Subcutaneous abdominal adipose tissue (tissue), 5 donors: ENCODE data around the gene DNAH8.
"Not testable (repeated sequence)": the region's sequence is repeated elsewhere in the genome, so short reads cannot be mapped to it uniquely, and the experiment has no call there.

Source experiments
- H3K27ac ChIP-seq: one replicate; pipeline ENCODE4 v1.7.0; 2013; ENCODE audit warnings: low read depth, mild to moderate bottlenecking, inconsistent platforms, low read length, moderate library complexity
- H3K27me3 ChIP-seq, 5 donors: one replicate each; pipeline ENCODE4 v1.7.0; 2013; ENCODE audit warnings: low read length in 5 of 5, inconsistent platforms in 1 of 5; ENCODE audit not compliant: control insufficient read depth in 5 of 5, insufficient read depth in 4 of 5
- H3K36me3 ChIP-seq, 5 donors: one replicate each; pipeline ENCODE4 v1.7.0; 2013; ENCODE audit warnings: low read length in 5 of 5; ENCODE audit not compliant: control insufficient read depth in 5 of 5, insufficient read depth in 5 of 5
- H3K4me1 ChIP-seq, 5 donors: one replicate each; pipeline ENCODE4 v1.7.0; 2013; ENCODE audit warnings: low read length in 5 of 5, mild to moderate bottlenecking in 3 of 5, moderate library complexity in 1 of 5; ENCODE audit not compliant: control insufficient read depth in 5 of 5, insufficient read depth in 5 of 5
- H3K4me3 ChIP-seq, 5 donors: one replicate each; pipeline ENCODE4 v1.7.0; 2013; ENCODE audit warnings: low read length in 5 of 5, low read depth in 1 of 5
- H3K9ac ChIP-seq, 5 donors: one replicate each; pipeline ENCODE4 v1.7.0; 2013; ENCODE audit warnings: low read length in 5 of 5, mild to moderate bottlenecking in 4 of 5, moderate library complexity in 3 of 5
- H3K9me3 ChIP-seq, 5 donors: one replicate each; pipeline ENCODE4 v1.7.0; 2013; ENCODE audit warnings: low read length in 5 of 5; ENCODE audit not compliant: control insufficient read depth in 5 of 5
- donor health status: healthy.
- donor health status: healthy.
- donor health status: healthy.
- donor health status: healthy.
- donor health status: healthy.

Gene DNAH8

DNA sequence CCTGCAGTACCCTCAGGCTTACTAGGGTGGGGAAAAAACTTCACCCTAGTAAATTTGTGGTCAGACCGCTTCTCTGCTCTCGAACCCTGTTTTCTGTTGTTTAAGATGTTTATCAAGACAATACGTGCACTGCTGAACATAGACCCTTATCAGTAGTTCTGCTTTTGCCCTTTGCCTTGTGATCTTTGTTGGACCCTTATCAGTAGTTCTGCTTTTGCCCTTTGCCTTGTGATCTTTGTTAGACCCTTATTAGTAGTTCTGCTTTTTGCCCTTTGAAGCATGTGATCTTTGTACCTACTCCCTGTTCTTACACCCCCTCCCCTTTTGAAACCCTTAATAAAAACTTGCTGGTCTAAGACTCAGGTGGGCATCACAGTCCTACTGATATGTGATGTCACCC lies 15.4 kb upstream of the DNAH8 start:
- not testable (repeated sequence) for H3K4me3 ChIP-seq, H3K9ac ChIP-seq, H3K27me3 ChIP-seq, H3K36me3 ChIP-seq, H3K27ac ChIP-seq, H3K4me1 ChIP-seq, H3K9me3 ChIP-seq

DNA sequence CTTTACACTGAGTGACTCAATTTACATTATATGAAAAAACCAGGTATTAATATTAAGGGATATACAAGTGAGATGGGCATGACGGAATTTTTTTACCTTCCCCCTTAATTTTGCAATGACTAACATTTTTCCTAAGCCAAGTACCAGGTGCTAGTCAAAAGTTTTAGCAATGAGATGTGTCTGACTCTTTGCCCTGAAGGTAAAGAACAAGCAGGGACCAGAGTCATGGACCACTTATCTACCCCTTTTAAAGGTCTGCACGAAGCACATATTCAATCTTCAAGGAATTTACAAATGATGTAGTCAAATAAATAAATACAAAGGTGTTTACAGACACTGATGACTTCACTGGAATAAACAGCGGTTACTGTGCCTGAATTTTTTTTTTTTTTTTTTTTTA lies 13.6 kb upstream of the DNAH8 start:
- Histone ChIP-seq H3K36me3 (peaks cover 0 to 2% (median 0%) of the 10 kb centered on the region in 5 donors), H3K27ac (no peak overlapping the region), H3K9me3 (peaks cover 0 to 7% (median 5%) of the 10 kb centered on the region in 5 donors), H3K4me3 (no peak overlapping the region), H3K4me1 (peaks cover 0 to 10% (median 7%) of the 10 kb centered on the region in 5 donors), H3K9ac (no peak overlapping the region), H3K27me3 (peaks cover 0 to 6% (median 0%) of the 10 kb centered on the region in 5 donors)

DNA sequence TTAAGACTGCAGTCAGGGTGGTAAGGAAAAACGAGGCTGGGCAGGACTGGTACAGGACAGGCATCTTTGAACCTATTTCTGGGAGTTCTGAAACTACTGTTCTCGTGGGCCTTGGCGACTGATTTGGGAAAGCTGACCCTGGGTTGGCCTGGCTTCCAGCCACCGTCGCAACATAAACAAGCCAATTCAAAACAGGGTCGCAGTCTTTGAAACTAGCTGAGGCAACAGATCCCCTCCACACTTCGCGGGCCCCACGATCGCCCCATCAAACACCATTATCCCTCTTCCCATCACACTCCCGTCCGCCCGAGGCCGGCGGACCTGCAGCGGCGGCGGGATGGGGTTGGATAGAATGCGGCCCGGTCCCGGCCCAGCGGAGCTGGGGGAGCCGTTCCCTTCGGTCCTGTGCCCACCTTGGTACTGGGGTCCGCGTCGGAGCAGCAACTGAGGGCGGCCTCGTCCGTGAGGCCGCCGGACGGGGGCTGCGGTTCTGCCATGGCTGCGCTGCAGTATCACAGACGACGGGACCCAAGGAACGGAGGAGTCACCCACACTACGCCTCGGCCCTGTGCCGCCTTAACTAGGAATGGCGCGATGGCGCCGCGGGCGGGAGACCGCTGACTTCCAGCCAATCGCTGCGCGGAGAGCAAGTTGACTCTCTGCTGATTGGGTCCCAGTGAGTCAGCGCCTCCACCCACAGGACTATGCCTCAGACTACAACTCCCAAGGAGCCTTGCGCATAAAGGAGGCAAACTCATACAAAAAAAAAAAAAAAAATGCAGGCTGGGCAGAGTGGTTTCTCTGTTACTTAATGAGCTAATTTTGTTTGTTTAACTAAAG lies 12.3 kb upstream of the DNAH8 start, which contains the start of gene GLO1:
Gene GLO1 (minus strand): TSS at position 588 of the 840 bp plus-strand sequence. CDS start 91 bp downstream, at position 497.
- Histone ChIP-seq H3K27me3 (peaks cover 0 to 7% (median 0%) of the 10 kb centered on the region in 5 donors), H3K9me3 (peaks cover 0 to 7% (median 5%) of the 10 kb centered on the region in 5 donors), H3K9ac (peak within 1 kb of the TSS; percentile 84 to 97 (median 90))

DNA sequence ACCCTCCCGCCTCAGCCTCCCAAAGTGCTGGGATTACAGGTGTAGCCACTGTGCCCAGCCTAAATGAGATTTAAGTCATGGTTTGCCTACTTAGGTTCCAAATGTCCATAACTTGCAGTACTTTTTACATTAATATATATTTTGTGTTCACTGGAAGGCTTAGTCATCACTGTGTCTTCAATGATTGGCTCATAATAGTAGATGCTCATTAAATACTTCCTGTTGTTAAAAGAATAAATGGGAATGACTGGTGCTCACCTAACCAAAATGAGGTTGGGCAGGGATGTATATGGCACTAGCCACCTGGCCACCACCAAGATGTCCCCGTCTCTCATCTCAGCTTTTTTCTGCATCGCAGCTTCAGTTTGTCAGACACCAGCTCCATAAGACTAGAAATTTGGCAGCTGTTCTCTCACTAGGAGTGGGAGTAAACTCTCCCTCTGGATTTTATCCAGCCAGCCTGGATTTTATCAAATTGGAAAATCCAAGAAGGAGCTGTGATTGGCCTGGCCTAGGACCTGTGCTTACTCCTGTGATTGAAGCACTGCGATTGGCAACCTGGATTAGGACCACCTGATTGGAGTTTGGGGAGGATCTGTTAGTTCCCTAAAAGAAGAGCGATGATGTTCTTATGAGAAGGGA lies 11.0 kb upstream of the DNAH8 start:
- H3K9me3 ChIP-seq = peaks cover 0 to 7% (median 5%) of the 10 kb centered on the region in 5 donors
- peaks cover 0 to 10% (median 7%) of the 10 kb centered on the region in 5 donors for H3K4me1 ChIP-seq
- no peak overlapping the region for H3K4me3 ChIP-seq
- H3K27ac ChIP-seq = no peak overlapping the region
- no peak overlapping the region for H3K9ac ChIP-seq
- H3K36me3 ChIP-seq = peaks cover 0 to 2% (median 0%) of the 10 kb centered on the region in 5 donors
- H3K27me3 ChIP-seq = peaks cover 0 to 7% (median 0%) of the 10 kb centered on the region in 5 donors

More for the DNA sequence above, 12.3 kb upstream of the DNAH8 start, which contains the start of gene GLO1:
- H3K4me3 ChIP-seq = peak within 1 kb of the TSS; percentile 80 to 89 (median 84)
- peak within 1 kb of the TSS; percentile 88 for H3K27ac ChIP-seq
- H3K4me1 ChIP-seq = peaks cover 0 to 10% (median 7%) of the 10 kb centered on the region in 5 donors
- H3K36me3 ChIP-seq = peaks cover 0 to 2% (median 0%) of the 10 kb centered on the region in 5 donors

DNA sequence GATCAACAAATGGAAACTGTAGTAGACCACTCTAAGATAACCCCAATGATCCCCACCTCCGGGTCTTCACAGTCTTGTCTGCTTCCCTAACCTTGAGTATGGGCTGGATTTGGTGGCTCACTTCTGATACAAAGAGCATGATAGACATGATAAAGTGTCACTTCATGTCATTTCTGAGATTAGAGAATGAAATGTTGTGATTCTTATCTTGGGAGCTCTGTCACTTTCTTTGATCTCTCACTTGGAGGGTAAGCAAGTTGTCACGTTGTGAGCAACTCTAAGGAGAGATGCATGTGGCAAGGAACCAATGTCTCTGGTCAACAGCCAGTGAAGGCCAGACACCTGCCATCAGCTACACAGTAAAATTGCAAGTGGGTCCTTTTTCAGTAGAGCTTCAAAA lies 9.2 kb upstream of the DNAH8 start:
- Histone ChIP-seq H3K4me1 (peaks cover 0 to 10% (median 7%) of the 10 kb centered on the region in 5 donors), H3K36me3 (no peaks in the 10 kb centered on the region), H3K9ac (no peak overlapping the region), H3K27ac (no peak overlapping the region), H3K4me3 (no peak overlapping the region), H3K27me3 (peaks cover 0 to 7% (median 0%) of the 10 kb centered on the region in 5 donors), H3K9me3 (peaks cover 0 to 3% (median 0%) of the 10 kb centered on the region in 5 donors)

DNA sequence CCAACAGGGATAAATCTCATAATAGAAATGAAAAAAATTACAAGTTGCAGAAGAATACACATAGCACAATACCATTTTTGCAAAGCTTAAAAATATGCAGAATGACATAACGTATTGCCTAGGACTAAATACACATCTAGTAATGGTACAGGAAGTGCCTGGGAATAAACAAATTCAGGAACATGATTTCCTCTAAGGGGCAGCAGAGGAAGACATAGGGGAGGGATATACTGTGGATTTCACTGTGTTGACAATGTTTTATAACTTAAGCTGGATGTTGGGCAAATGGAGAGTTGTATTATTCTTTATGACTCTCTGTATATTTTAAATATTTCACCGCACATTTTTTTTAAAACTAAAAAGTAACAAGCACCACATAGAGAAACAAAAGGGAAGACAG lies 6.6 kb upstream of the DNAH8 start:
- H3K9ac ChIP-seq = no peak overlapping the region
- peaks cover 0 to 3% (median 0%) of the 10 kb centered on the region in 5 donors for H3K9me3 ChIP-seq
- no peaks in the 10 kb centered on the region for H3K36me3 ChIP-seq
- H3K27ac ChIP-seq = no peak overlapping the region
- peaks cover 0 to 7% (median 0%) of the 10 kb centered on the region in 5 donors for H3K27me3 ChIP-seq
- H3K4me3 ChIP-seq = no peak overlapping the region
- no peaks in the 10 kb centered on the region for H3K4me1 ChIP-seq

DNA sequence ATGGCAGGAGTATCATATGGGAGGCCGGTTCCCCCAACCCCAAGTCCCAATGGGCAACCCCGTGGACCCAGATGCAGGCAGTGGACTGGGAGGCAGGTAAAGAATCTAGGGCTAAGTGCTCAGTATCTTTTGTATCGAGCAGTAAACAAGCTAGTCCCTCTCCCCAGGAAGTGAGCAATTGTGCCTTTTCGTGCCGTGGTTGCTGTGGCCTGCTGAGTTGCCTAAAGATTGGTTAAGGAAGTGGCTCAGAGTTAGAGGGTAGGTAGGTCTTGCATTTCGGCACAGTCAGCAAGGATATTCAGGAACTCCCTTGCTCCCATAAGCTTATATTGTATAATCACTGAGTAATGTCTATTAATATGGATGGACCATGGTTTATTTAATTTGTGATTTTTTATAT lies 1.3 kb upstream of the DNAH8 start:
- H3K4me3 ChIP-seq = no peak overlapping the region

DNA sequence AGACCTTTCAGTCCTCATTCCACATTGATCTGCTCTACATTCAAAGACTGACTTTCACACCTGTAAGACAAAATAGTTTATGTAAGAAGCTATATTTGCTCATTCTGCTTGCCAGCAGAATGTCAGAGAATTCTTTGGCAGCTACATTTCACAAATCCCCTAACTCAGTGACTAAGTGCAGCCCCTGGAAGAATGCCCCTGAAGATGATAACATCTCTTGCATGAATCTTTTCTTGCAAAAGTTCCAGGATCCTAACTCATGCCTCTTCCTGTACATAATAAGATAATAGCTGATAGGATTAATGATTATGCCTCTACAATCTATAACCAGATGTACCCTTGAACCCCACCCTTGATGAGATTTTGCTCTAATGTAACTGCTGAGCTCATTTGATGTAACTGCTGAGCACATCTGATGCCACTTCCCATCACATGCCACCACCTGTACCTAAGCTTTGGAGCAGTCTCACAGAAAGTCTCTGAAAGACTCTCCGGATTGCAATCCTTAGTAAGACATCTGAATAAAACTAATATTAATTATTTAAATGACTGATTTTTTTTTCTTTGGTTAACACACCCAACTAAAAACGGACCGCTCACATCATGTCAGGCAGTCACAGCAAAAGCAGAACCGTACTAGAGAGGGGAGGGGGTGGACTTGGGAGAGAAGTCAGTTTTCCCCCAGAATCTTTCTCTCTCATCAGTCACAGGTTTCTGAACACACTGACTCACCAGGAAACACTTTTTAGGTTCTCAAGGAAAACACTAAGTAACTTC lies 684 bp upstream of the DNAH8 start:
- no peak overlapping the region for H3K27ac ChIP-seq
- no peaks in the 10 kb centered on the region for H3K36me3 ChIP-seq
- H3K27me3 ChIP-seq = peaks cover 3 to 28% (median 18%) of the 10 kb centered on the region in 5 donors
- H3K9ac ChIP-seq = peak overlapping the region in 1 of 5 donors; percentile 29
- H3K4me3 ChIP-seq = peak overlapping the region in 1 of 5 donors; percentile 18
- peaks cover 0 to 8% (median 7%) of the 10 kb centered on the region in 5 donors for H3K4me1 ChIP-seq
- peaks cover 0 to 3% (median 0%) of the 10 kb centered on the region in 5 donors for H3K9me3 ChIP-seq

More for the DNA sequence above, 1.3 kb upstream of the DNAH8 start:
- no peak overlapping the region for H3K27ac ChIP-seq
- H3K4me1 ChIP-seq = peaks cover 0 to 8% (median 7%) of the 10 kb centered on the region in 5 donors
- H3K27me3 ChIP-seq = peaks cover 3 to 28% (median 18%) of the 10 kb centered on the region in 5 donors
- peaks cover 0 to 3% (median 0%) of the 10 kb centered on the region in 5 donors for H3K9me3 ChIP-seq
- no peak overlapping the region for H3K9ac ChIP-seq
- no peaks in the 10 kb centered on the region for H3K36me3 ChIP-seq

DNA sequence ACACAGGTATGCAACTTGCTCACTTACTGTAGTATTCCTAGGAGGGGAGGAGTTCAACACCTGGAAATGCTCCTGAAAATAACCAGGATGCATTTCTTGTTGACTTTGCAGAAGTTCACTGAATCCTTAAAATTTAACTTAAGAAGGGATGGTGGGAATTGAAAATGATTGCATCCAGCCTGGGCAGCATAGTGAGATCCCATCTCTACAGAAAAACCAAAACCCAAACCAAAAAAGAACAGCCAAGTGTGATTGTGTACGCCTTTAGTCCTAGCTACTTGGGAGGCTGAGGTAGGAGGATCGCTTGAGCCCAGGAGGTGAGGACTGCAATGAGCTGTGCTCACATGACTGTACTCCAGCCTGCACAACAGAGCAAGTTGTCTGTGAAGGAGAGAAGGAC lies 1.7 kb downstream of the DNAH8 start:
- H3K36me3 ChIP-seq = no peaks in the 10 kb centered on the region
- no peak overlapping the region for H3K4me3 ChIP-seq
- H3K9me3 ChIP-seq = no peaks in the 10 kb centered on the region
- no peak overlapping the region for H3K9ac ChIP-seq
- H3K27ac ChIP-seq = no peak overlapping the region
- peaks cover 0 to 8% (median 7%) of the 10 kb centered on the region in 5 donors for H3K4me1 ChIP-seq
- peaks cover 3 to 35% (median 19%) of the 10 kb centered on the region in 5 donors for H3K27me3 ChIP-seq
